Activated gamma-delta T cell treated with Interleukin-2 at 50 U/mL for 16 hours (primary cell): Measurements from ENCODE around the gene CECR2.

Source experiments
- DNase-seq: peaks from one replicate; pipeline ENCODE4 v3.0.0-alpha.2; 2020

The CECR2 gene

GRCh38 chr22:17368554-17369438, 464 bp upstream of the CECR2 start:
- DNase-seq, result no peak

GRCh38 chr22:17370026-17370765, 936 bp downstream of the CECR2 start:
- no peak for DNase-seq

- DNase-seq, result no peak
Measured at GRCh38 chr22:17370766-17371432, 1.6 kb downstream of the CECR2 start.

- DNase-seq, result no peak
Measured at GRCh38 chr22:17371448-17371847, 2.2 kb downstream of the CECR2 start.

GRCh38 chr22:17373855-17374254, 4.6 kb downstream of the CECR2 start:
- DNase-seq, result no peak

GRCh38 chr22:17375914-17376614, 6.8 kb downstream of the CECR2 start:
- DNase-seq, result no peak

GRCh38 chr22:17376950-17377349, 7.7 kb downstream of the CECR2 start:
- no peak for DNase-seq

- no peak for DNase-seq
Measured at GRCh38 chr22:17379944-17380343, 10.7 kb downstream of the CECR2 start.

- no peak for DNase-seq
Measured at GRCh38 chr22:17380359-17381087, 11.3 kb downstream of the CECR2 start.

- DNase-seq, result no peak
Measured at GRCh38 chr22:17381192-17381913, 12.1 kb downstream of the CECR2 start.

- DNase-seq, result no peak
Measured at GRCh38 chr22:17384612-17385330, 15.5 kb downstream of the CECR2 start.

- DNase-seq, result no peak
Measured at GRCh38 chr22:17387356-17387755, 18.1 kb downstream of the CECR2 start.

- DNase-seq, result no peak
Measured at GRCh38 chr22:17388235-17388634, 19.0 kb downstream of the CECR2 start.

- DNase-seq, result no peak
Measured at GRCh38 chr22:17390087-17390486, 20.8 kb downstream of the CECR2 start.

GRCh38 chr22:17396516-17396915, 27.3 kb downstream of the CECR2 start:
- DNase-seq, result no peak

- DNase-seq, result no peak
Measured at GRCh38 chr22:17397756-17398547, 28.7 kb downstream of the CECR2 start.

GRCh38 chr22:17400305-17400704, 31.0 kb downstream of the CECR2 start:
- no peak for DNase-seq

GRCh38 chr22:17401728-17402127, 32.5 kb downstream of the CECR2 start:
- no peak for DNase-seq

GRCh38 chr22:17402293-17402692, 33.0 kb downstream of the CECR2 start:
- DNase-seq, result no peak

- DNase-seq, result no peak
Measured at GRCh38 chr22:17403906-17404305, 34.6 kb downstream of the CECR2 start.
